Measurements from ENCODE around the gene FOS.

Gene FOS

DNA sequence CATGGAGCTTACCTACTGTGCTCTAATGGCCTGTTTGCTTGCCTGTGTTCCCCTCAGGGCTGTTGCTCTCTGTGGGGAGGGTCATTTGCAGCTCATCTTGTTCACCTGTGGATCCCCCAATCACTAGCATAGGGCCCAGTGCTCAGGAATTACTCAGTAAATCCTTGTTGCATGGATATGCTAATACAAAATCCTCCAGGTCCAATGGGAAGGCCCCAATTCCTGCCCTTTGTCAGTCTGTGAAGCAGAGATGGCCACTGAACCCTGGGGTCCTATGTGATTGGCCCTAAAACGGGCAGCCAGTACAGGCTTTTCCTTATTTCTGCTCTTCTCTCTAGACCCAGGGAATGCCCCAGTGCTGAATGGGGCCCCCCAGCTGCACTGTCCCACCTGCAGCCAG, 44.1 kb downstream of the FOS start:
- no peak for DNase-seq

DNA sequence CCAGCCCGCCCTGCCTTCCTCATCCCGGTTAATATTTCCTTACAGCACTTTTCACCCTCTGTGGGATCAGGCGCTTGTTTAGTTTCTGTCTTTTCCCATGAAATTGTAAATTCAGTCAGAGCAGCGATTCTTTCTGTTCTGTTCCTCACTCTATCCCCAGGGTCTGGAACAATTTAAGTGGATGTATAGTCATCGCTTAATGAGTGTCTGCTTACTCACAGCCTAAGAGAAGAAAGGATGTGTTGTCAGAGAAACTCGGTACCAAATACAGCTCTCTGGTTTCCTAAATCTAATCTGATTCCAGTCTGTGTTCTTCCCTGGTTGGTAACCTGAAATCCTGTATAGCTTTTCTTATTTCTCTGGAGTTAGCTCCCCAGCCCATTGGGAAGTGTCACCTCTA, 44.9 kb downstream of the FOS start:
- DNase-seq, result no peak

DNA sequence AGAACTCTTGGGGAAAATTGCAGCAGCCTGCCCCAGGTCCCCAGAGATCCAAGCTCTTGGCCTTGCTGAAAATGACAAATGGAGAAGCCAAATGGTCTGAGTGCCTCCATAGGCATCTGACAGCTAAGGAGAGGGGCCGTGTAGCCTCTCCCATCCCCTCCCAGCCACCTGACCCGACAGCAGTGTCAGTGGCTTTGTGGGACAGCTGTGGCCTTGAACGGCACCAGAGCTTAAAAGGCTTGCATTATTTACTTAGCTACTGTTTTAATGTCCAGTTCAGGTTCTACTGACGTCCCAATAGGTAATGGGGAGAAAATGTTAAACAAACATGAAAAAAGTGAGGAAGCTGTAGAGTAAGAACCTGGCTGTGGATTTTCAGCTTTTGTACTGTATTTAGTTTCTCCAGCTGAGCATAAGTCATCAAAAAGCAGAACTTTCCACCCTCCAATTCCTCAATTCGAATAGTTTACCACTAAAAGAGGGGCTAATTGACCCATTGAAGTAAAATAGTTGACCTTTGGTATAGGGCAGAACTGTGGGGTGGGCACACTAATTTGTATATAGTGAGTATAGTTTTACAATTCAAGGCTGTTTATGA, 50.0 kb downstream of the FOS start:
- no peak for DNase-seq

DNA sequence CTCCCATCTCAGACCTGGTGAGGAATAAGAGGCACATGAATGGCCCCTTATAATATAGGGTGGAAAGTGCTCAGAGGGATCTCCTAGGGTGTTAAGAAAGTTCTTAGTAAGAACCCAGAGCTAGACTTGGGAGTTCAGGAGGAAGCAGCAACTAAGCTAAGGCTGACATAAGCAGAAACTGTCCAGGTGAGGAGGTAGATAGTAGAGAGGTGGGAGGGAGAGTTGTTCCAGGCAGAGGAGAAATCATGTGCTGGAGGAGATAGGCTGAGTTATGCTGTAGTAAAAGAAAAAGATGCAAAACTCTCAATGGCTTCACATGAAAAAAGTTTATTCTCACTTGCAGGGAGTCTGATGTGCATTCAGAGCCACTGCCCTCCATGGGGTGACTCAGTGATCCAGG, 50.7 kb downstream of the FOS start:
- DNase-seq, result no peak

DNA sequence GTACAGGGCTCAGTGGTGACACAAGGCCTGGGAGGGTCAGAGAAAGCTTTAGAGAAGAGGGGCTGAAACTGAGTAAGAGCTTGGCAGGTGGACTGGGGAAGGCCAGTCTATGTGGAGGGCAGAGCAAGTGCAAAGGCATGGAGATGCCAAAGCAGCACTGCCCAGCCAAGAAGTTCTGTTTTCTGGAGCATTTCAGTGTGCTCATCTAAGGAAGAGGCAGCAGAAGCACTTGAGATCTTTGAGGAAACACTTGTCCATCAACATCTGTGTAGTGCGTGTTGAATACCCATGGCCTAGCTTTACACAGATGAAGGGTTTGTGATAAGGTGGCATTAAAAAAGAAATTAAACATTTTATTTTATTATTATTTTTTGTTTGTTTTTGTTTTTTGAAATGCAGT, 52.8 kb downstream of the FOS start:
- DNase-seq, result no peak
